Fibroblast of the conjunctiva (primary cell): Measurements from ENCODE around the gene ITPK1.

Source experiments
- DNase-seq: peaks from one replicate; pipeline ENCODE4 v3.0.0-alpha.2; 2010; ENCODE audit warnings: low read depth

Gene ITPK1

GRCh38 chr14:93059917-93060545, 55.7 kb downstream of the ITPK1 start:
- DNase-seq, result no peak

GRCh38 chr14:93059260-93059659, 56.5 kb downstream of the ITPK1 start:
- DNase-seq, result no peak

GRCh38 chr14:93057586-93058280, 58.0 kb downstream of the ITPK1 start:
- no peak for DNase-seq

- no peak for DNase-seq
Measured at GRCh38 chr14:93056840-93057585, 58.7 kb downstream of the ITPK1 start.

- no peak for DNase-seq
Measured at GRCh38 chr14:93056166-93056839, 59.4 kb downstream of the ITPK1 start.

GRCh38 chr14:93055651-93056115, 60.0 kb downstream of the ITPK1 start:
- no peak for DNase-seq

GRCh38 chr14:93054876-93055275, 60.8 kb downstream of the ITPK1 start:
- no peak for DNase-seq

- no peak for DNase-seq
Measured at GRCh38 chr14:93054006-93054405, 61.7 kb downstream of the ITPK1 start.

GRCh38 chr14:93051600-93052546, 63.9 kb downstream of the ITPK1 start:
- no peak for DNase-seq

- no peak for DNase-seq
Measured at GRCh38 chr14:93050761-93051160, 65.0 kb downstream of the ITPK1 start.

- DNase-seq, result no peak
Measured at GRCh38 chr14:93049867-93050331, 65.8 kb downstream of the ITPK1 start.

GRCh38 chr14:93049315-93049714, 66.4 kb downstream of the ITPK1 start:
- DNase-seq, result no peak

- no peak for DNase-seq
Measured at GRCh38 chr14:93048843-93049242, 66.9 kb downstream of the ITPK1 start.

- no peak for DNase-seq
Measured at GRCh38 chr14:93047661-93048060, 68.1 kb downstream of the ITPK1 start.

GRCh38 chr14:93047157-93047556, 68.6 kb downstream of the ITPK1 start:
- no peak for DNase-seq

- no peak for DNase-seq
Measured at GRCh38 chr14:93046705-93047050, 69.0 kb downstream of the ITPK1 start.

- DNase-seq, result no peak
Measured at GRCh38 chr14:93045965-93046704, 69.6 kb downstream of the ITPK1 start.

- no peak for DNase-seq
Measured at GRCh38 chr14:93045211-93045674, 70.5 kb downstream of the ITPK1 start.

GRCh38 chr14:93044556-93044955, 71.2 kb downstream of the ITPK1 start:
- DNase-seq, result no peak

- no peak for DNase-seq
Measured at GRCh38 chr14:93044121-93044520, 71.6 kb downstream of the ITPK1 start.
